GM23338 (cell line): ENCODE data around the gene MAP2K2. TPM values are rescaled to one million over a fixed set of nuclear protein-coding genes. Genes with fewer than 3 reads are reported as not detected.

Experiments used
- ATAC-seq: fragments of 200-7000 bp; cut with Tn5 transposase; 3 replicates; pipeline ENCODE4 v1.9.1; 2020
- DNase-seq: peaks from one replicate; pipeline ENCODE4 v3.0.0-alpha.2; 2015; ENCODE audit warnings: low spot score
- H2AFZ ChIP-seq: fragments of 200-600 bp; sonication (generic); 2 replicates; pipeline ENCODE4 v1.8.0; 2016; ENCODE audit warnings: antibody characterized with exemption, mild to moderate bottlenecking, moderate library complexity
- H3F3A ChIP-seq: fragments of 200-600 bp; sonication (generic); replicated peaks from 2 replicates; pipeline ENCODE4 v1.8.0; 2017; ENCODE audit warnings: antibody characterized with exemption, mixed run types, low read depth
- H3K27ac ChIP-seq: fragments of 200-600 bp; sonication (generic); 2 replicates; pipeline ENCODE4 v1.6.1; 2016; ENCODE audit warnings: low read depth
- H3K27me3 ChIP-seq: fragments of 200-600 bp; sonication (generic); 2 replicates; pipeline ENCODE4 v1.8.0; 2016; ENCODE audit warnings: mild to moderate bottlenecking, mixed run types, moderate library complexity; ENCODE audit not compliant: insufficient read depth
- H3K36me3 ChIP-seq: fragments of 200-600 bp; sonication (generic); 2 replicates; pipeline ENCODE4 v1.8.0; 2016; ENCODE audit warnings: mild to moderate bottlenecking; ENCODE audit not compliant: insufficient read depth
- H3K4me1 ChIP-seq: fragments of 200-600 bp; sonication (generic); 2 replicates; pipeline ENCODE4 v1.8.0; 2016; ENCODE audit warnings: mild to moderate bottlenecking, moderate library complexity; ENCODE audit not compliant: insufficient read depth
- H3K4me2 ChIP-seq: fragments of 200-600 bp; sonication (generic); 2 replicates; pipeline ENCODE4 v1.7.1; 2017; ENCODE audit warnings: mixed run types
- H3K4me3 ChIP-seq: fragments of 200-600 bp; sonication (generic); 2 replicates; pipeline ENCODE4 v1.6.1; 2016; ENCODE audit warnings: mixed run types
- H3K79me2 ChIP-seq: fragments of 200-600 bp; sonication (generic); replicated peaks from 2 replicates; pipeline ENCODE4 v1.8.0; 2017; ENCODE audit warnings: mild to moderate bottlenecking; ENCODE audit not compliant: insufficient read depth
- H3K9me2 ChIP-seq: fragments of 200-600 bp; sonication (generic); 2 replicates; pipeline ENCODE4 v1.8.0; 2017; ENCODE audit not compliant: insufficient read depth
- H4K20me1 ChIP-seq: fragments of 200-600 bp; sonication (generic); replicated peaks from 2 replicates; pipeline ENCODE4 v1.8.0; 2017; ENCODE audit warnings: mild to moderate bottlenecking; ENCODE audit not compliant: insufficient read depth
- H3K27ac Mint-ChIP-seq: 2 replicates; pipeline ENCODE4 v1.8.0; 2020; ENCODE audit warnings: inconsistent platforms, mild to moderate bottlenecking, moderate library complexity, mixed read lengths
- H3K27me3 Mint-ChIP-seq: 3 replicates; pipeline ENCODE4 v1.8.0; 2022; ENCODE audit warnings: low read depth, mild to moderate bottlenecking, moderate library complexity, mixed read lengths, inconsistent platforms; ENCODE audit not compliant: insufficient read depth, poor library complexity
- H3K36me3 Mint-ChIP-seq: 3 replicates; pipeline ENCODE4 v1.8.0; 2021; ENCODE audit warnings: low read depth, mild to moderate bottlenecking, inconsistent platforms, moderate library complexity, mixed read lengths
- H3K4me1 Mint-ChIP-seq: 3 replicates; pipeline ENCODE4 v1.8.0; 2020; ENCODE audit warnings: mild to moderate bottlenecking, inconsistent platforms, mixed read lengths
- H3K4me3 Mint-ChIP-seq: 3 replicates; pipeline ENCODE4 v1.8.0; 2021; ENCODE audit warnings: moderate library complexity, mild to moderate bottlenecking, inconsistent platforms, mixed read lengths
- H3K9me3 Mint-ChIP-seq: 3 replicates; pipeline ENCODE4 v1.8.0; 2020; ENCODE audit warnings: moderate library complexity, mild to moderate bottlenecking, inconsistent platforms, mixed read lengths
- CREB1 ChIP-seq: fragments of 250-450 bp; sonication (Bioruptor Pico); IDR thresholded peaks from 2 replicates; pipeline ENCODE4 v1.5.0; 2020; ENCODE audit warnings: low read depth, mild to moderate bottlenecking, moderate library complexity
- CTCF ChIP-seq, 2 experiments: fragments of 200-600 bp in 1 of 2; sonication (generic) in 1 of 2; conservative IDR thresholded peaks; 2 replicates each; pipeline versions ENCODE4 v1.5.1 to v1.6.1; 2016 to 2017; ENCODE audit warnings: antibody characterized with exemption in 2 of 2, low read depth in 2 of 2, mild to moderate bottlenecking in 2 of 2, moderate library complexity in 1 of 2
- ETS1 ChIP-seq: IDR thresholded peaks from 2 replicates; pipeline ENCODE4 v1.6.1; 2016; ENCODE audit warnings: antibody characterized with exemption
- EZH2 ChIP-seq: fragments of 200-600 bp; sonication (generic); IDR thresholded peaks from one replicate; pipeline ENCODE4 v1.8.0; 2017; ENCODE audit warnings: antibody characterized with exemption, mild to moderate bottlenecking, low read depth; ENCODE audit not compliant: unreplicated experiment
- EZH2phosphoT487 ChIP-seq: fragments of 200-600 bp; sonication (generic); IDR thresholded peaks from one replicate; pipeline ENCODE4 v1.8.1; 2018; ENCODE audit warnings: antibody characterized with exemption; ENCODE audit not compliant: unreplicated experiment
- JUNB ChIP-seq: IDR thresholded peaks from one replicate; pipeline ENCODE4 v1.6.1; 2016; ENCODE audit warnings: antibody characterized with exemption; ENCODE audit not compliant: unreplicated experiment
- NANOG ChIP-seq: IDR thresholded peaks from 2 replicates; pipeline ENCODE4 v1.6.1; 2016; ENCODE audit warnings: antibody characterized with exemption, borderline replicate concordance
- POLR2AphosphoS5 ChIP-seq: IDR thresholded peaks from 2 replicates; pipeline ENCODE4 v1.6.1; 2016; ENCODE audit warnings: antibody characterized with exemption, low read depth
- STAT1 ChIP-seq: IDR thresholded peaks from one replicate; pipeline ENCODE4 v1.6.1; 2016; ENCODE audit warnings: antibody characterized with exemption; ENCODE audit not compliant: unreplicated experiment
- ZNF114 ChIP-seq: fragments of 250-450 bp; sonication (Bioruptor Pico); IDR thresholded peaks from 2 replicates; pipeline ENCODE4 v1.5.0; 2020; ENCODE audit warnings: mild to moderate bottlenecking, moderate library complexity
- ZNF331 ChIP-seq: fragments of 250-450 bp; sonication (Bioruptor Pico); IDR thresholded peaks from 2 replicates; pipeline ENCODE4 v1.5.0; 2020; ENCODE audit warnings: low read depth, mild to moderate bottlenecking, moderate library complexity
- polyA plus RNA-seq: library from polyadenylated mRNA; unstranded; fragments of >200 nt; fragmentation: Nextera tagmentation; extraction: Ambion mirVana; gene quantifications from 2 replicates; pipeline ENCODE4 v1.2.1, GENCODE V29; 2016
- total RNA-seq: library from RNA; depleted of rRNA; stranded (reverse); fragments of >200 nt; shearing (Covaris generic); gene quantifications from 2 replicates; pipeline ENCODE4 v1.2.3, GENCODE V29; 2014
- TF ChIP-seq, protein P1 (sequence below): fragments of 250-450 bp; sonication (Bioruptor Pico); IDR thresholded peaks from 2 replicates; pipeline ENCODE4 v1.5.0; 2020; ENCODE audit warnings: mild to moderate bottlenecking, moderate library complexity
- TF ChIP-seq, protein P2 (sequence below): IDR thresholded peaks from one replicate; pipeline ENCODE4 v1.6.1; 2018; ENCODE audit warnings: antibody characterized with exemption; ENCODE audit not compliant: unreplicated experiment

MAP2K2 gene
- total and polyA plus RNA-seq, 2 experiments from 2014 or later: 99.7 to 151 TPM

- H4K20me1 ChIP-seq: peaks cover 47% of the 10 kb centered on the region
- H3K4me2 ChIP-seq: peak overlapping the region; percentile 55; the same call in 1 of the 2 replicates
- H3K9me3 Mint-ChIP-seq: no peaks in the 10 kb centered on the region
- peaks cover 93% of the 10 kb centered on the region for H3K79me2 ChIP-seq
- H3K27ac ChIP-seq: 0 out of 2 replicates have a peak overlapping the region, but pooled peaks have one; percentile 26
- H3K4me3 ChIP-seq: no peak overlapping the region
- H2AFZ ChIP-seq: no peak overlapping the region
- TF ChIP-seq CTCF (conservative IDR thresholded peaks at IDR 0.05; ENCODE audit: low read depth in 2 of 2) (no peak), ZNF114 (CRISPR knock-in tag) (no peak), EZH2phosphoT487 (no peak), CREB1 (CRISPR knock-in tag) (no peak), NANOG (no peak), POLR2AphosphoS5 (no peak), STAT1 (no peak), JUNB (no peak), ZNF331 (CRISPR knock-in tag) (no peak), EZH2 (no peak), ETS1 (no peak)
- TF ChIP-seq, protein P1, sequence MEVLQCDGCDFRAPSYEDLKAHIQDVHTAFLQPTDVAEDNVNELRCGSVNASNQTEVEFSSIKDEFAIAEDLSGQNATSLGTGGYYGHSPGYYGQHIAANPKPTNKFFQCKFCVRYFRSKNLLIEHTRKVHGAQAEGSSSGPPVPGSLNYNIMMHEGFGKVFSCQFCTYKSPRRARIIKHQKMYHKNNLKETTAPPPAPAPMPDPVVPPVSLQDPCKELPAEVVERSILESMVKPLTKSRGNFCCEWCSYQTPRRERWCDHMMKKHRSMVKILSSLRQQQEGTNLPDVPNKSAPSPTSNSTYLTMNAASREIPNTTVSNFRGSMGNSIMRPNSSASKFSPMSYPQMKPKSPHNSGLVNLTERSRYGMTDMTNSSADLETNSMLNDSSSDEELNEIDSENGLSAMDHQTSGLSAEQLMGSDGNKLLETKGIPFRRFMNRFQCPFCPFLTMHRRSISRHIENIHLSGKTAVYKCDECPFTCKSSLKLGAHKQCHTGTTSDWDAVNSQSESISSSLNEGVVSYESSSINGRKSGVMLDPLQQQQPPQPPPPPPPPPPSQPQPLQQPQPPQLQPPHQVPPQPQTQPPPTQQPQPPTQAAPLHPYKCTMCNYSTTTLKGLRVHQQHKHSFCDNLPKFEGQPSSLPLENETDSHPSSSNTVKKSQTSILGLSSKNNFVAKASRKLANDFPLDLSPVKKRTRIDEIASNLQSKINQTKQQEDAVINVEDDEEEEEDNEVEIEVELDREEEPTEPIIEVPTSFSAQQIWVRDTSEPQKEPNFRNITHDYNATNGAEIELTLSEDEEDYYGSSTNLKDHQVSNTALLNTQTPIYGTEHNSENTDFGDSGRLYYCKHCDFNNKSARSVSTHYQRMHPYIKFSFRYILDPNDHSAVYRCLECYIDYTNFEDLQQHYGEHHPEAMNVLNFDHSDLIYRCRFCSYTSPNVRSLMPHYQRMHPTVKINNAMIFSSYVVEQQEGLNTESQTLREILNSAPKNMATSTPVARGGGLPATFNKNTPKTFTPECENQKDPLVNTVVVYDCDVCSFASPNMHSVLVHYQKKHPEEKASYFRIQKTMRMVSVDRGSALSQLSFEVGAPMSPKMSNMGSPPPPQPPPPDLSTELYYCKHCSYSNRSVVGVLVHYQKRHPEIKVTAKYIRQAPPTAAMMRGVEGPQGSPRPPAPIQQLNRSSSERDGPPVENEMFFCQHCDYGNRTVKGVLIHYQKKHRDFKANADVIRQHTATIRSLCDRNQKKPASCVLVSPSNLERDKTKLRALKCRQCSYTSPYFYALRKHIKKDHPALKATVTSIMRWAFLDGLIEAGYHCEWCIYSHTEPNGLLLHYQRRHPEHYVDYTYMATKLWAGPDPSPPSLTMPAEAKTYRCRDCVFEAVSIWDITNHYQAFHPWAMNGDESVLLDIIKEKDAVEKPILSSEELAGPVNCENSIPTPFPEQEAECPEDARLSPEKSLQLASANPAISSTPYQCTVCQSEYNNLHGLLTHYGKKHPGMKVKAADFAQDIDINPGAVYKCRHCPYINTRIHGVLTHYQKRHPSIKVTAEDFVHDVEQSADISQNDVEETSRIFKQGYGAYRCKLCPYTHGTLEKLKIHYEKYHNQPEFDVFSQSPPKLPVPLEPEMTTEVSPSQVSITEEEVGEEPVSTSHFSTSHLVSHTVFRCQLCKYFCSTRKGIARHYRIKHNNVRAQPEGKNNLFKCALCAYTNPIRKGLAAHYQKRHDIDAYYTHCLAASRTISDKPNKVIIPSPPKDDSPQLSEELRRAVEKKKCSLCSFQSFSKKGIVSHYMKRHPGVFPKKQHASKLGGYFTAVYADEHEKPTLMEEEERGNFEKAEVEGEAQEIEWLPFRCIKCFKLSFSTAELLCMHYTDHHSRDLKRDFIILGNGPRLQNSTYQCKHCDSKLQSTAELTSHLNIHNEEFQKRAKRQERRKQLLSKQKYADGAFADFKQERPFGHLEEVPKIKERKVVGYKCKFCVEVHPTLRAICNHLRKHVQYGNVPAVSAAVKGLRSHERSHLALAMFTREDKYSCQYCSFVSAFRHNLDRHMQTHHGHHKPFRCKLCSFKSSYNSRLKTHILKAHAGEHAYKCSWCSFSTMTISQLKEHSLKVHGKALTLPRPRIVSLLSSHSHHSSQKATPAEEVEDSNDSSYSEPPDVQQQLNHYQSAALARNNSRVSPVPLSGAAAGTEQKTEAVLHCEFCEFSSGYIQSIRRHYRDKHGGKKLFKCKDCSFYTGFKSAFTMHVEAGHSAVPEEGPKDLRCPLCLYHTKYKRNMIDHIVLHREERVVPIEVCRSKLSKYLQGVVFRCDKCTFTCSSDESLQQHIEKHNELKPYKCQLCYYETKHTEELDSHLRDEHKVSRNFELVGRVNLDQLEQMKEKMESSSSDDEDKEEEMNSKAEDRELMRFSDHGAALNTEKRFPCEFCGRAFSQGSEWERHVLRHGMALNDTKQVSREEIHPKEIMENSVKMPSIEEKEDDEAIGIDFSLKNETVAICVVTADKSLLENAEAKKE: no peak
- TF ChIP-seq, protein P2, sequence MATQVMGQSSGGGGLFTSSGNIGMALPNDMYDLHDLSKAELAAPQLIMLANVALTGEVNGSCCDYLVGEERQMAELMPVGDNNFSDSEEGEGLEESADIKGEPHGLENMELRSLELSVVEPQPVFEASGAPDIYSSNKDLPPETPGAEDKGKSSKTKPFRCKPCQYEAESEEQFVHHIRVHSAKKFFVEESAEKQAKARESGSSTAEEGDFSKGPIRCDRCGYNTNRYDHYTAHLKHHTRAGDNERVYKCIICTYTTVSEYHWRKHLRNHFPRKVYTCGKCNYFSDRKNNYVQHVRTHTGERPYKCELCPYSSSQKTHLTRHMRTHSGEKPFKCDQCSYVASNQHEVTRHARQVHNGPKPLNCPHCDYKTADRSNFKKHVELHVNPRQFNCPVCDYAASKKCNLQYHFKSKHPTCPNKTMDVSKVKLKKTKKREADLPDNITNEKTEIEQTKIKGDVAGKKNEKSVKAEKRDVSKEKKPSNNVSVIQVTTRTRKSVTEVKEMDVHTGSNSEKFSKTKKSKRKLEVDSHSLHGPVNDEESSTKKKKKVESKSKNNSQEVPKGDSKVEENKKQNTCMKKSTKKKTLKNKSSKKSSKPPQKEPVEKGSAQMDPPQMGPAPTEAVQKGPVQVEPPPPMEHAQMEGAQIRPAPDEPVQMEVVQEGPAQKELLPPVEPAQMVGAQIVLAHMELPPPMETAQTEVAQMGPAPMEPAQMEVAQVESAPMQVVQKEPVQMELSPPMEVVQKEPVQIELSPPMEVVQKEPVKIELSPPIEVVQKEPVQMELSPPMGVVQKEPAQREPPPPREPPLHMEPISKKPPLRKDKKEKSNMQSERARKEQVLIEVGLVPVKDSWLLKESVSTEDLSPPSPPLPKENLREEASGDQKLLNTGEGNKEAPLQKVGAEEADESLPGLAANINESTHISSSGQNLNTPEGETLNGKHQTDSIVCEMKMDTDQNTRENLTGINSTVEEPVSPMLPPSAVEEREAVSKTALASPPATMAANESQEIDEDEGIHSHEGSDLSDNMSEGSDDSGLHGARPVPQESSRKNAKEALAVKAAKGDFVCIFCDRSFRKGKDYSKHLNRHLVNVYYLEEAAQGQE: no peak
- H3K9me2 ChIP-seq: no peaks in the 10 kb centered on the region
- H3K4me1 Mint-ChIP-seq: peaks cover 6% of the 10 kb centered on the region
- DNase-seq (no peak), ATAC-seq (no peak)
- H3K36me3 Mint-ChIP-seq: peaks cover 12% of the 10 kb centered on the region
- H3K36me3 ChIP-seq: no peaks in the 10 kb centered on the region
- H3K27me3 Mint-ChIP-seq: peaks cover 14% of the 10 kb centered on the region
- H3K4me3 Mint-ChIP-seq: no peak overlapping the region
- peaks cover 18% of the 10 kb centered on the region for H3F3A ChIP-seq
- no peaks in the 10 kb centered on the region for H3K27me3 ChIP-seq
- peak overlapping the region; percentile 89; the same call in 1 of the 2 replicates for H3K27ac Mint-ChIP-seq
- H3K4me1 ChIP-seq: peaks cover 19% of the 10 kb centered on the region
Measured at GRCh38 chr19:4060621-4061177, 63.2 kb downstream of the MAP2K2 start.
